Measurements from ENCODE around the gene TGM2. TPM values are rescaled to one million over a fixed set of nuclear protein-coding genes. Genes with fewer than 3 reads are reported as not detected.

The TGM2 gene
- total and polyA plus RNA-seq, 12 donors: 13.4 to 262 (median 98.3) TPM

- H3K4me3 ChIP-seq: no peak overlapping the region
Measured at GRCh38 chr20:38159957-38160756, 4.9 kb downstream of the TGM2 start.

DNA sequence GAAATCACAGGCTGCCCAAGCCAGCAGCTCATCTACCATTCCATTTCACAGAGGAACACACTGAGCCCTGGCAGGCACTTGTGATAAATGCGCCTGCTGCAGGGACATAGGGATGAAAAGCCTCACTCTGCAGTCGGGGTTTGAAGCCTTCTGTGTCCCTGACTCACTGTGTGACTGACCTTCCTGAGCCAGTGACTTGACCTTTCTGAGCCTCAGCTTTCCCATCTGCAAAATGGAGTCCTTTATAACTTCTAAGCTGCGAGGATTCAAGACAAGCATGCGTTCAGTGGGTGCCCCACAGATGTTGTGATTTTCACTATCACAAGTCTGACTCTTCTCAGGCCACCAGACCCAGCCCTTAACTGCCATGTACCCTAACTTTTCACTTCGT is 5.5 kb downstream of the TGM2 start:
- H3K36me3 ChIP-seq (replicated peaks in 1 of 2): peaks cover 0 to 14% of the 10 kb centered on the region in 2 donors

More at GRCh38 chr20:38159957-38160756, 4.9 kb downstream of the TGM2 start:
- peak overlapping the region in 1 of 5 donors; percentile 47 for H3K27ac ChIP-seq
- no peaks in the 10 kb centered on the region for H3K27me3 ChIP-seq
- H3K9me3 ChIP-seq (replicated peaks in 1 of 3): no peaks in the 10 kb centered on the region
- no peak for TF ChIP-seq POLR2A (IDR thresholded peaks at IDR 0.05)
- no peak for TF ChIP-seq CTCF (IDR thresholded peaks at IDR 0.05)
- DNase-seq: no peak
- peaks cover 8 to 18% of the 10 kb centered on the region in 2 donors for H3K4me1 ChIP-seq (replicated peaks in 1 of 2)
- intact Hi-C loops (cut with DNase I): loop anchor here in 1 of 2 donors (5.0 kb wide), 1 partner anchor 83 kb away; no protein-coding TSS in a partner anchor
- 86 to 94% (median 88%) methylated on average over 6 to 7 of the region's 7 CpGs for WGBS, 4 donors
- H3K36me3 ChIP-seq (replicated peaks in 1 of 2): peaks cover 0 to 11% of the 10 kb centered on the region in 2 donors

GRCh38 chr20:38158701-38159351 is 6.2 kb downstream of the TGM2 start:
- no peaks in the 10 kb centered on the region for H3K27me3 ChIP-seq
- 71 to 79% (median 72%) methylated on average over 9 to 14 of the region's 14 CpGs for WGBS, 4 donors
- H3K27ac ChIP-seq: peak overlapping the region in 2 of 5 donors; percentile 56 to 83
- H3K4me1 ChIP-seq (replicated peaks in 1 of 2): peaks cover 0 to 18% of the 10 kb centered on the region in 2 donors
- TF ChIP-seq POLR2A (IDR thresholded peaks at IDR 0.05): no peak
- no peak for TF ChIP-seq CTCF (IDR thresholded peaks at IDR 0.05)
- H3K4me3 ChIP-seq: no peak overlapping the region
- intact Hi-C loops (cut with DNase I): loop anchor here in 1 of 2 donors (5.0 kb wide), 1 partner anchor 82 kb away; no protein-coding TSS in a partner anchor
- H3K36me3 ChIP-seq (replicated peaks in 1 of 2): peaks cover 0 to 14% of the 10 kb centered on the region in 2 donors
- DNase-seq: peak in 3 of 7 donors; percentile 44 to 70 (median 57)
- no peaks in the 10 kb centered on the region for H3K9me3 ChIP-seq (replicated peaks in 1 of 3)

More for the DNA sequence above, 5.5 kb downstream of the TGM2 start:
- Histone ChIP-seq H3K27me3 (no peaks in the 10 kb centered on the region), H3K4me3 (no peak overlapping the region), H3K9me3 (replicated peaks in 1 of 3) (no peaks in the 10 kb centered on the region), H3K27ac (peak overlapping the region in 1 of 5 donors; percentile 47), H3K4me1 (replicated peaks in 1 of 2) (peaks cover 2 to 18% of the 10 kb centered on the region in 2 donors)
- 79 to 89% (median 84%) methylated on average over 5 of the region's 5 CpGs for WGBS, 4 donors
- no peak for TF ChIP-seq CTCF (IDR thresholded peaks at IDR 0.05)
- TF ChIP-seq POLR2A (IDR thresholded peaks at IDR 0.05): no peak
- no peak for DNase-seq
- intact Hi-C loops (cut with DNase I): loop anchor here in 1 of 2 donors (5.0 kb wide), 1 partner anchor 82 kb away; no protein-coding TSS in a partner anchor
